PFSK-1 (cell line): ENCODE measurements around the gene SHQ1.
A peak's percentile ranks its signal among the peaks of the same experiment; 100 is the strongest.

Source experiments
- FOXP2 ChIP-seq: optimal IDR thresholded peaks from 2 replicates; pipeline ENCODE3; 2011; ENCODE audit warnings: borderline replicate concordance, control low read depth, inconsistent platforms; ENCODE audit not compliant: insufficient read depth; ENCODE audit errors: extremely low read length, extremely low read depth
- POLR2AphosphoS5 ChIP-seq: IDR thresholded peaks from 2 replicates; pipeline ENCODE4 v1.6.1; 2012; ENCODE audit warnings: low read depth, mild to moderate bottlenecking, control low read depth, low read length, moderate library complexity
- REST ChIP-seq, 2 experiments: IDR thresholded peaks; 2 replicates each; pipeline versions ENCODE4 v1.6.1 to v1.8.0; 2011 to 2012; ENCODE audit warnings: low read depth in 2 of 2, low read length in 2 of 2, control low read depth in 1 of 2, inconsistent platforms in 1 of 2, mild to moderate bottlenecking in 1 of 2, moderate library complexity in 1 of 2; ENCODE audit not compliant: insufficient read depth in 1 of 2
- SIN3A ChIP-seq: IDR thresholded peaks from 2 replicates; pipeline ENCODE4 v1.6.1; 2012; ENCODE audit warnings: mild to moderate bottlenecking, low read length, moderate library complexity, borderline replicate concordance; ENCODE audit not compliant: insufficient read depth
- TAF1 ChIP-seq: IDR thresholded peaks from 2 replicates; pipeline ENCODE4 v1.6.1; 2012; ENCODE audit warnings: low read length, control low read depth, borderline replicate concordance; ENCODE audit not compliant: insufficient read depth

Gene SHQ1

GRCh38 chr3:72829701-72830100 is 18.5 kb downstream of the SHQ1 start:
- no peak for TF ChIP-seq TAF1
- TF ChIP-seq POLR2AphosphoS5: no peak
- TF ChIP-seq REST (IDR thresholded peaks at IDR 0.05; ENCODE audit: insufficient read depth in 1 of 2, low read depth in 2 of 2, low read length in 2 of 2): no peak
- TF ChIP-seq SIN3A: no peak
- no peak for TF ChIP-seq FOXP2

GRCh38 chr3:72821161-72821781 is 27.0 kb downstream of the SHQ1 start:
- TF ChIP-seq SIN3A (peak; percentile 21; the same call in 1 of the 2 replicates), POLR2AphosphoS5 (no peak)

- no peak for TF ChIP-seq SIN3A
- TF ChIP-seq POLR2AphosphoS5: no peak
- TF ChIP-seq FOXP2: no peak
- no peak for TF ChIP-seq REST (IDR thresholded peaks at IDR 0.05; ENCODE audit: insufficient read depth in 1 of 2, low read depth in 2 of 2, low read length in 2 of 2)
- TF ChIP-seq TAF1: no peak
These were observed 27.8 kb downstream of the SHQ1 start for GRCh38 chr3:72820415-72820814.

- no peak for TF ChIP-seq SIN3A
- TF ChIP-seq TAF1: no peak
- no peak for TF ChIP-seq POLR2AphosphoS5
- TF ChIP-seq REST (IDR thresholded peaks at IDR 0.05; ENCODE audit: insufficient read depth in 1 of 2, low read depth in 2 of 2, low read length in 2 of 2): no peak
- TF ChIP-seq FOXP2: no peak
These were observed 29.3 kb downstream of the SHQ1 start for GRCh38 chr3:72818905-72819304.

- no peak for TF ChIP-seq TAF1
- TF ChIP-seq FOXP2: no peak
- TF ChIP-seq POLR2AphosphoS5: no peak
- no peak for TF ChIP-seq REST (IDR thresholded peaks at IDR 0.05; ENCODE audit: insufficient read depth in 1 of 2, low read depth in 2 of 2, low read length in 2 of 2)
- TF ChIP-seq SIN3A: no peak
These were observed 30.0 kb downstream of the SHQ1 start for GRCh38 chr3:72818092-72818773.
